Measurements from ENCODE around the gene LEFTY2. TPM values are rescaled to one million over a fixed set of nuclear protein-coding genes. Genes with fewer than 3 reads are reported as not detected.

Gene LEFTY2
- total and polyA plus RNA-seq, 3 experiments from 2014 or later = not detected

DNA sequence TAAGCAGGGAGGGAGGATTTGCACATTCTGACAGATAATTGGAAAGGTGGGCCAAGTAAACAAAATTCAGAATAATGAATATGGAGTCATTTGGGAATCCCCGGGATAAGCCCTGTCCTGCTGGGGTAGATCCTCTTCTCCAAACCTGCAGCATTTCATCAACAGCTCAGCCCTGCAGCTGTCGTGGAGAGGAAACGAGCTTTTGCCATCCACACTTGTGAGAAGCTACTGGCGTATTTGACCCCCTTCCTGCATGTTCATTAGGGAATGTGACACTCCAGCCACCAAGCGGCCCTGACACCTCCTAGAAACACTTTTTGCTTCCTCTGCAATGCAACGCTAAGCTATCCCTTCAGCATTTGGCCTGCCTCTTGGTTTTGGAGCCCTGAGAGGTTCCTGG, 8.0 kb upstream of the LEFTY2 start:
- ChIA-PET CTCF (no interaction called here), POLR2A (no interaction called here)
- Mint-ChIP-seq H3K9me3 (no peaks in the 10 kb centered on the region), H3K27me3 (peaks cover 9 to 26% of the 10 kb centered on the region in 2 donors), H3K36me3 (no peaks in the 10 kb centered on the region), H3K27ac (peak overlapping the region in 1 of 8 donors; percentile 33), H3K4me1 (peaks cover 11 to 20% (median 13%) of the 10 kb centered on the region in 3 donors), H3K4me3 (no peak overlapping the region)
- Histone ChIP-seq H3K9me3 (ENCODE audit: low read length) (no peaks in the 10 kb centered on the region), H3K36me3 (ENCODE audit: insufficient read depth, low read length) (no peaks in the 10 kb centered on the region), H3K4me3 (ENCODE audit: low read length) (no peak overlapping the region), H3K27ac (ENCODE audit: low read depth, low read length) (no peak overlapping the region), H3K4me1 (ENCODE audit: insufficient read depth, low read length) (peaks cover 6% of the 10 kb centered on the region), H3K27me3 (ENCODE audit: insufficient read depth, low read length, poor library complexity, severe bottlenecking) (peaks cover 3% of the 10 kb centered on the region)
- DNase-seq = no peak

DNA sequence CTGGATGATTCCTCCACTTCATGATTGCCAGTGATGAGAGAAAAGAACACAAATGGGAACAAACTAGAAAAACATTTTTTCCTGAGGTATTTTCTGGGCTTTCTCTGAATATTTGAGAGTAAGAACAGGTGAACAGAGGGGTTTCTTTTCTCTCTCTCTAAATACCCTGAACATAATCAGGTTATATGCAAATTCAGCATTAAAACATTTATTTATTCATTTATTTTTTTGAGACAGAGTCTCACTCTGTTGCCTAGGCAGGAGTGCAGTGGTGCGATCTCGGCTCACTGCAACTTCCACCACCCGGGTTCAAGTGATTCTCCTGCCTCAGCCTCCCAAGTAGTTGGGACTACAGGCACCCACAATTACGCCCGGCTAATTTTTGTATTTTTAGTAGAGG, 5.8 kb upstream of the LEFTY2 start:
- H3K27ac ChIP-seq (ENCODE audit: low read depth, low read length) = no peak overlapping the region
- H3K4me1 ChIP-seq (ENCODE audit: insufficient read depth, low read length) = peaks cover 6% of the 10 kb centered on the region
- no peaks in the 10 kb centered on the region for H3K36me3 ChIP-seq (ENCODE audit: insufficient read depth, low read length)
- Mint-ChIP-seq H3K27ac (no peak overlapping the region), H3K36me3 (no peaks in the 10 kb centered on the region), H3K9me3 (no peaks in the 10 kb centered on the region), H3K27me3 (peaks cover 9 to 18% of the 10 kb centered on the region in 2 donors), H3K4me1 (peaks cover 11 to 25% (median 15%) of the 10 kb centered on the region in 3 donors), H3K4me3 (no peak overlapping the region)
- H3K27me3 ChIP-seq (ENCODE audit: insufficient read depth, low read length, poor library complexity, severe bottlenecking) = peaks cover 3% of the 10 kb centered on the region
- ChIA-PET POLR2A (no interaction called here), CTCF (no interaction called here)
- no peak for DNase-seq
- no peak overlapping the region for H3K4me3 ChIP-seq (ENCODE audit: low read length)
- H3K9me3 ChIP-seq (ENCODE audit: low read length) = no peaks in the 10 kb centered on the region

DNA sequence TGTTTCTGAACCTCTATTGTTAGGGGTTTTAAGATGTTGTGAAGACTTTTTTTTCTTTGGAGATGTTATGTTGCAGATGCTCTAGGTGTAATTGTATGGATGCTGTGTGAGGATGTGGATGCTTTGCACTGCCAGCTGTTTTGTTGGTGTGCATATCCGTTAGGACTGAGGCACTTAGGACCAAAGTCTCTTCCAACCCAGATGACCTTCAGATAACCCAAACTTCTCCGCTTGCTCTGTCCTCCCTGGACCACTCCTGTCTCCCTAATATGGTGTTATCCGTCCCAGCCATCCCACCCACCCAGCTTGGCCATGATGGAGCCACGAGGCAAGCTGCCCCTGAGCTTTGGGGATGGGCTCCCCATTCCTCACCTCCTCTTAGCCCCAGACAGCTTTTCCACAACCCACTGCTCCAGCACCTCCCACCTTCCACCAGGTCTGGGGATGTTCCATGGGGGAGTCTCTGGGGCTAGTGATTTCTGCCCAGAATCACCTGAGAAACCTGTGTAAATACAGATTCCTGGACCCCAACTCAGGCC, 5.1 kb upstream of the LEFTY2 start:
- H3K4me3 ChIP-seq (ENCODE audit: low read length) = no peak overlapping the region
- Mint-ChIP-seq H3K4me1 (peaks cover 11 to 25% (median 15%) of the 10 kb centered on the region in 3 donors), H3K9me3 (no peaks in the 10 kb centered on the region), H3K27ac (no peak overlapping the region), H3K27me3 (peaks cover 10 to 18% of the 10 kb centered on the region in 2 donors), H3K4me3 (peak overlapping the region in 2 of 7 donors; percentile 23 to 68), H3K36me3 (no peaks in the 10 kb centered on the region)
- POLR2A ChIA-PET = interaction anchor here (0.6 kb wide), 1 partner anchor 69 kb away, joined by 3 read pairs; no protein-coding TSS in a partner anchor
- H3K36me3 ChIP-seq (ENCODE audit: insufficient read depth, low read length) = no peaks in the 10 kb centered on the region
- no peak for DNase-seq
- no peak overlapping the region for H3K27ac ChIP-seq (ENCODE audit: low read depth, low read length)
- CTCF ChIA-PET = no interaction called here
- H3K9me3 ChIP-seq (ENCODE audit: low read length) = no peaks in the 10 kb centered on the region
- peaks cover 6% of the 10 kb centered on the region for H3K4me1 ChIP-seq (ENCODE audit: insufficient read depth, low read length)
- H3K27me3 ChIP-seq (ENCODE audit: insufficient read depth, low read length, poor library complexity, severe bottlenecking) = peaks cover 3% of the 10 kb centered on the region

DNA sequence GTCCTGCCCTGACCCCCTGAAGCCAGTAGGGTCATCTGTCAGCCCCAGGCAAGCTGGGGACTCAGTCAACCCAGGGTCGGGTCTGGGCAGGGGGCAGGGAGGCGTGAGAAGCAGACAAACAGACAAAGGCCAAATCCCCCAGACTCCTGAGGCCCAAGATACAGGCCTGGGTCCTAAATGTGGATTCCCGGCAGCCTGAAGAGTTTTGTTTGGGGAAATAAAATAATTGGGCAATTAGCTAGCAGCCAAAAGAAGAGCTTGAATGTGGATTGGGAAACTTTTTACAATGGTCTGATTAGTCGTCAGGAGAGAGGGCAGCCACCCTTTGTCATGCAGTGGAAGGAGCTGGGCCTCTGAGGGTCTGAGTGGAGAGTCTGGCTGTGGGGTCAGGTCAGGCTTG, 4.5 kb upstream of the LEFTY2 start:
- CTCF ChIA-PET = interaction anchor here (1.2 kb wide), 1 partner anchor 42 kb away, joined by 3 read pairs; no protein-coding TSS in a partner anchor
- POLR2A ChIA-PET = interaction anchor here (0.6 kb wide), 1 partner anchor 68 kb away, joined by 3 read pairs; no protein-coding TSS in a partner anchor
- H3K36me3 ChIP-seq (ENCODE audit: insufficient read depth, low read length) = no peaks in the 10 kb centered on the region

DNA sequence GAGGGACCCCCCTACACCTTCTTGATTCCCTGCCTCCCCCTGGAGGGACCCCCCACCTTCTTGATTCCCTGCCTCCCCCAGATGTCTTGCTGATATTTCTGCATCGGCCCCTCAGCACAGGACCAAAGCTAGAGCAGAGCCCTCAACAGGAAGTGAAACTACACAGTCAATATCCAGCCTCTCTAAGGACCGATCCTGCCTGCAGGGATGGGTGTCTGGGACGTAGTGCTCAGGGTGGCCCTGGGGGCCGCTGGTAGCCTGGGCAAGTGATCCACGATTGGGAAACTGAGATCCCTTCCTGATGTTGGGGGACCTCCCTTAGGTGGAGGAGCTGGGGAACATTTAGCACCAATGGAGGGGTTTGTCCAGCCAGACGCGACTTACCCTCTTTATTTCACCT, 3.9 kb upstream of the LEFTY2 start:
- no peak for DNase-seq
- ChIA-PET POLR2A (interaction anchor here (0.5 kb wide), 1 partner anchor 29 kb away, joined by 3 read pairs; no protein-coding TSS in a partner anchor), CTCF (interaction anchor here (0.9 to 1.9 kb wide), 5 partner anchors 15 to 97 kb away, joined by 3 to 4 read pairs (median 3); no protein-coding TSS in a partner anchor)

More for the DNA sequence above, 4.5 kb upstream of the LEFTY2 start:
- peaks cover 3% of the 10 kb centered on the region for H3K27me3 ChIP-seq (ENCODE audit: insufficient read depth, low read length, poor library complexity, severe bottlenecking)
- Mint-ChIP-seq H3K27ac (peak overlapping the region in 1 of 8 donors; percentile 38), H3K4me3 (no peak overlapping the region), H3K4me1 (peaks cover 11 to 25% (median 15%) of the 10 kb centered on the region in 3 donors), H3K27me3 (peaks cover 10 to 18% of the 10 kb centered on the region in 2 donors), H3K36me3 (no peaks in the 10 kb centered on the region), H3K9me3 (no peaks in the 10 kb centered on the region)
- DNase-seq = no peak
- no peak overlapping the region for H3K4me3 ChIP-seq (ENCODE audit: low read length)
- H3K27ac ChIP-seq (ENCODE audit: low read depth, low read length) = no peak overlapping the region
- H3K9me3 ChIP-seq (ENCODE audit: low read length) = no peaks in the 10 kb centered on the region
- peaks cover 6% of the 10 kb centered on the region for H3K4me1 ChIP-seq (ENCODE audit: insufficient read depth, low read length)

DNA sequence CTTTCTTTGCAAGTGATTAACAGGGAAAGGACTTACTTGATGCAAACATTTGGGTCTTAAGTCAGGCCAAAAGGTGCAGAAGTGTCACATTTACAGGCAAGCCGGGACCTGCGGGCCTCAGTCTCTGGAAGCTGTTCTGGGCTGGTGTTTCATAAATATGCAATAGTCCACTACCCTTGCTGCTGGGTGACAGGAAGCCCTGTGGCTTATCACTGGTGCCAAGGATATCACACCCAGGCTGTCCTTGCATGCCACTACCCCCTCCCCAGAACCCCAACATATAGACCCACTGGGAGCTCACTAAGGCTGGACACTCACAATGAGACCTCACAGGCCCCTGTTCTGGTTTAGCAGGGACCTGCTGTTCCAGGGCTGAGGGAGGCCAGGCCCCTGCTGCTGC, 3.4 kb upstream of the LEFTY2 start:
- Histone ChIP-seq H3K4me3 (ENCODE audit: low read length) (no peak overlapping the region), H3K27ac (ENCODE audit: low read depth, low read length) (no peak overlapping the region), H3K27me3 (ENCODE audit: insufficient read depth, low read length, poor library complexity, severe bottlenecking) (peaks cover 3% of the 10 kb centered on the region), H3K36me3 (ENCODE audit: insufficient read depth, low read length) (no peaks in the 10 kb centered on the region), H3K4me1 (ENCODE audit: insufficient read depth, low read length) (peaks cover 6% of the 10 kb centered on the region), H3K9me3 (ENCODE audit: low read length) (no peaks in the 10 kb centered on the region)
- H3K27me3 Mint-ChIP-seq = peaks cover 10 to 12% of the 10 kb centered on the region in 2 donors
- H3K36me3 Mint-ChIP-seq = no peaks in the 10 kb centered on the region
- POLR2A ChIA-PET = interaction anchor here (0.5 kb wide), 1 partner anchor 28 kb away, joined by 3 read pairs; no protein-coding TSS in a partner anchor
- H3K4me3 Mint-ChIP-seq = peak overlapping the region in 1 of 7 donors; percentile 40
- CTCF ChIA-PET = interaction anchor here (0.9 to 1.9 kb wide), 5 partner anchors 14 to 97 kb away, joined by 3 to 4 read pairs (median 3); no protein-coding TSS in a partner anchor
- peaks cover 11 to 25% (median 15%) of the 10 kb centered on the region in 3 donors for H3K4me1 Mint-ChIP-seq
- H3K9me3 Mint-ChIP-seq = no peaks in the 10 kb centered on the region
- DNase-seq = no peak
- H3K27ac Mint-ChIP-seq = no peak overlapping the region

More for the DNA sequence above, 3.9 kb upstream of the LEFTY2 start:
- H3K4me1 ChIP-seq (ENCODE audit: insufficient read depth, low read length) = peaks cover 6% of the 10 kb centered on the region
- H3K36me3 Mint-ChIP-seq = no peaks in the 10 kb centered on the region
- H3K27ac Mint-ChIP-seq = peak overlapping the region in 3 of 8 donors; percentile 38 to 77 (median 66)
- no peak overlapping the region for H3K4me3 ChIP-seq (ENCODE audit: low read length)
- no peaks in the 10 kb centered on the region for H3K36me3 ChIP-seq (ENCODE audit: insufficient read depth, low read length)
- no peak overlapping the region for H3K27ac ChIP-seq (ENCODE audit: low read depth, low read length)
- peaks cover 11 to 25% (median 15%) of the 10 kb centered on the region in 3 donors for H3K4me1 Mint-ChIP-seq
- H3K9me3 ChIP-seq (ENCODE audit: low read length) = no peaks in the 10 kb centered on the region
- H3K9me3 Mint-ChIP-seq = no peaks in the 10 kb centered on the region
- peaks cover 10 to 14% of the 10 kb centered on the region in 2 donors for H3K27me3 Mint-ChIP-seq
- H3K4me3 Mint-ChIP-seq = peak overlapping the region in 2 of 7 donors; percentile 40 to 56
- H3K27me3 ChIP-seq (ENCODE audit: insufficient read depth, low read length, poor library complexity, severe bottlenecking) = peaks cover 3% of the 10 kb centered on the region

DNA sequence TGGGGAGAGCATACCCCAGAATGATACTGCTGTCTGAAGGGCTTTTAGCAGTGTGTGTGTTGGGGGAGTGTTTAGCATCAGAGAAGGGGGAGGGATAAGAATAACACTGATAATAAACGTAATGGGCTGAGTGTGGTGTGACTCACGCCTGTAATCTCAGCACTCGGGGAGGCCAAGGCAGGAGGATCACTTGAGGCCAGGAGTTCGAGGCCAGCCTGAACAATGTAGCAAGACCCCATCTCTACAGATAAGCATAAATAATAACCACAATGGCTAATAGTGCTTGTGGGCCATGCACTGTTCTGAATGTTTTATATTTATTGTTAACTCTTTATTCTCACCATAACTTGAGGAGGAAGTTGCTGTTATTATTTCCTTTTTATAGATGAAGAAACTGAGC, 2.6 kb upstream of the LEFTY2 start:
- ChIA-PET POLR2A (no interaction called here), CTCF (interaction anchor here (1.3 to 1.9 kb wide), 2 partner anchors 13 to 96 kb away, joined by 3 to 4 read pairs; no protein-coding TSS in a partner anchor)
- no peaks in the 10 kb centered on the region for H3K36me3 ChIP-seq (ENCODE audit: insufficient read depth, low read length)

DNA sequence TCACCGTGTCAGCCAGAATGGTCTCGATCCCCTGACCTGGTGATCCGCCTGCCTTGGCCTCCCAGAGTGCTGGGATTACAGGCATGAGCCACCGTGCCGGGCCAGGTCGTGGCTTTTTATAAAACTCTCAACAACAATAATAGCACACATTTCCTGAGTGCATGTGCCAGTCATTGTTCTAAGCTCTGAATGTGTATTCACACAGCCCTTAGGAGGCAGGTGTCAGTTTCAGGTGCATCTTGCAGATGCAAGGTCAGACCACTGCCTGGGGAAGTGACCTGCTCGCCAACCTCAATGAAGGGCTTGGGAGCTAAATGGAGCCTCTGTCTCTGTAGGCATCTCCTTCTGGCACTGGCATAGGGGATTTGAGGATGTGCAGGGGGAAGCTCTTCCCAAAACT, 1.6 kb upstream of the LEFTY2 start:
- DNase-seq = no peak
- H3K27ac Mint-ChIP-seq = peak overlapping the region in 1 of 8 donors; percentile 81
- Histone ChIP-seq H3K4me1 (ENCODE audit: insufficient read depth, low read length) (peaks cover 6% of the 10 kb centered on the region), H3K27ac (ENCODE audit: low read depth, low read length) (no peak overlapping the region), H3K36me3 (ENCODE audit: insufficient read depth, low read length) (no peaks in the 10 kb centered on the region), H3K4me3 (ENCODE audit: low read length) (no peak overlapping the region), H3K9me3 (ENCODE audit: low read length) (no peaks in the 10 kb centered on the region), H3K27me3 (ENCODE audit: insufficient read depth, low read length, poor library complexity, severe bottlenecking) (no peaks in the 10 kb centered on the region)
- ChIA-PET POLR2A (no interaction called here), CTCF (no interaction called here)
- H3K4me3 Mint-ChIP-seq = no peak overlapping the region
- H3K9me3 Mint-ChIP-seq = no peaks in the 10 kb centered on the region
- H3K4me1 Mint-ChIP-seq = peaks cover 11 to 25% (median 15%) of the 10 kb centered on the region in 3 donors
- no peaks in the 10 kb centered on the region for H3K36me3 Mint-ChIP-seq
- peaks cover 1 to 6% of the 10 kb centered on the region in 2 donors for H3K27me3 Mint-ChIP-seq

More for the DNA sequence above, 2.6 kb upstream of the LEFTY2 start:
- Histone ChIP-seq H3K27me3 (ENCODE audit: insufficient read depth, low read length, poor library complexity, severe bottlenecking) (no peaks in the 10 kb centered on the region), H3K9me3 (ENCODE audit: low read length) (no peaks in the 10 kb centered on the region), H3K4me3 (ENCODE audit: low read length) (no peak overlapping the region), H3K4me1 (ENCODE audit: insufficient read depth, low read length) (peaks cover 6% of the 10 kb centered on the region), H3K27ac (ENCODE audit: low read depth, low read length) (no peak overlapping the region)
- DNase-seq = no peak
- H3K27me3 Mint-ChIP-seq = peaks cover 5 to 9% of the 10 kb centered on the region in 2 donors
- peak overlapping the region in 2 of 8 donors; percentile 35 to 70 for H3K27ac Mint-ChIP-seq
- H3K9me3 Mint-ChIP-seq = no peaks in the 10 kb centered on the region
- H3K36me3 Mint-ChIP-seq = no peaks in the 10 kb centered on the region
- H3K4me3 Mint-ChIP-seq = no peak overlapping the region
- H3K4me1 Mint-ChIP-seq = peaks cover 11 to 25% (median 15%) of the 10 kb centered on the region in 3 donors

Measured in CD8-positive, alpha-beta memory T cell (primary cell).